LHCN-M2 (cell line): Measurements from ENCODE around the gene RWDD1. TPM values are rescaled to one million over a fixed set of nuclear protein-coding genes. Genes with fewer than 3 reads are reported as not detected.

Experiments
- DNase-seq: peaks from one replicate; pipeline ENCODE4 v3.0.0-alpha.2; 2012; ENCODE audit warnings: low read depth
- polyA plus RNA-seq: library from polyadenylated mRNA; unstranded; fragments of >200 nt; gene quantifications from one replicate; pipeline ENCODE4 v1.2.1, GENCODE V29; 2012; ENCODE audit warnings: missing spikeins
- total RNA-seq: library from RNA; depleted of rRNA; stranded (reverse); fragments of >200 nt; gene quantifications from 2 replicates; pipeline ENCODE4 v1.2.3, GENCODE V29; 2014; rRNA removed

Gene RWDD1
- 46.8 and 61.5 TPM in 2 replicates for total RNA-seq
- polyA plus RNA-seq = 46.5 TPM

GRCh38 chr6:116570856-116571682 is at the start of gene RWDD1:
RWDD1 (plus strand) TSS chr6:116571504; CDS start chr6:116571583, 79 bp downstream.
- DNase-seq = peak; percentile 99

- no peak for DNase-seq
Measured at GRCh38 chr6:116522896-116523295, 48.4 kb upstream of the RWDD1 start.

GRCh38 chr6:116524236-116524635 is 47.1 kb upstream of the RWDD1 start:
- DNase-seq = no peak

- DNase-seq = no peak
Measured at GRCh38 chr6:116528133-116528532, 43.2 kb upstream of the RWDD1 start.

GRCh38 chr6:116528780-116529179 is 42.5 kb upstream of the RWDD1 start:
- DNase-seq = no peak

- DNase-seq = no peak
Measured at GRCh38 chr6:116529466-116530290, 41.6 kb upstream of the RWDD1 start.

- DNase-seq = no peak
Measured at GRCh38 chr6:116530436-116530835, 40.9 kb upstream of the RWDD1 start.

- DNase-seq = peak; percentile 71
Measured at GRCh38 chr6:116531675-116532570, 39.4 kb upstream of the RWDD1 start.

- no peak for DNase-seq
Measured at GRCh38 chr6:116533233-116533957, 37.9 kb upstream of the RWDD1 start.

- no peak for DNase-seq
Measured at GRCh38 chr6:116535109-116535508, 36.2 kb upstream of the RWDD1 start.

GRCh38 chr6:116536216-116536621 is 35.1 kb upstream of the RWDD1 start:
- peak; percentile 71 for DNase-seq

- peak; percentile 48 for DNase-seq
Measured at GRCh38 chr6:116542426-116542825, 28.9 kb upstream of the RWDD1 start.

GRCh38 chr6:116543149-116543548 is 28.2 kb upstream of the RWDD1 start:
- DNase-seq = no peak

- DNase-seq = no peak
Measured at GRCh38 chr6:116545651-116546050, 25.7 kb upstream of the RWDD1 start, which contains the start of gene TRAPPC3L. TRAPPC3L (minus strand) TSS chr6:116545684; CDS start chr6:116545514, 170 bp downstream.

GRCh38 chr6:116547358-116547757 is 23.9 kb upstream of the RWDD1 start:
- no peak for DNase-seq

GRCh38 chr6:116550796-116551195 is 20.5 kb upstream of the RWDD1 start:
- no peak for DNase-seq

GRCh38 chr6:116553451-116553850 is 17.9 kb upstream of the RWDD1 start, which contains the start of gene CALHM4:
CALHM4 (plus strand) TSS chr6:116553751; CDS start chr6:116553794, 43 bp downstream.
- DNase-seq = no peak

- DNase-seq = peak; percentile 80
Measured at GRCh38 chr6:116556065-116556464, 15.2 kb upstream of the RWDD1 start.

- no peak for DNase-seq
Measured at GRCh38 chr6:116556814-116557415, 14.4 kb upstream of the RWDD1 start.

- DNase-seq = peak; percentile 93
Measured at GRCh38 chr6:116557893-116558292, 13.4 kb upstream of the RWDD1 start.
